ENCODE data around the gene ALOXE3.
"Not testable (repeated sequence)": the region's sequence is repeated elsewhere in the genome, so short reads cannot be mapped to it uniquely, and the experiment has no call there.

ALOXE3 gene

GRCh38 chr17:8122422-8122923 lies 4.2 kb upstream of the ALOXE3 start:
- DNase-seq (ENCODE audit: low read depth, low spot score) = no peak

GRCh38 chr17:8121681-8122421 lies 3.5 kb upstream of the ALOXE3 start:
- no peak for DNase-seq (ENCODE audit: low read depth, low spot score)

GRCh38 chr17:8121407-8121680 lies 3.0 kb upstream of the ALOXE3 start:
- DNase-seq (ENCODE audit: low read depth, low spot score) = no peak

- no peak for DNase-seq (ENCODE audit: low read depth, low spot score)
These were observed 2.4 kb upstream of the ALOXE3 start for GRCh38 chr17:8120520-8121406.

GRCh38 chr17:8119581-8120519 lies 1.5 kb upstream of the ALOXE3 start:
- DNase-seq (ENCODE audit: low read depth, low spot score) = peak; percentile 89

- peak; percentile 67 for DNase-seq (ENCODE audit: low read depth, low spot score)
These were observed 661 bp upstream of the ALOXE3 start for GRCh38 chr17:8118769-8119580.

GRCh38 chr17:8117367-8117979 lies 841 bp downstream of the ALOXE3 start:
- DNase-seq (ENCODE audit: low read depth, low spot score) = no peak

- DNase-seq (ENCODE audit: low read depth, low spot score) = no peak
These were observed 1.5 kb downstream of the ALOXE3 start for GRCh38 chr17:8116776-8117175.

GRCh38 chr17:8110907-8111306 lies 7.4 kb downstream of the ALOXE3 start:
- no peak for DNase-seq (ENCODE audit: low read depth, low spot score)

- DNase-seq (ENCODE audit: low read depth, low spot score) = no peak
These were observed 7.9 kb downstream of the ALOXE3 start for GRCh38 chr17:8110456-8110804.

GRCh38 chr17:8109661-8110455 lies 8.5 kb downstream of the ALOXE3 start:
- DNase-seq (ENCODE audit: low read depth, low spot score) = no peak

- no peak for DNase-seq (ENCODE audit: low read depth, low spot score)
These were observed 9.2 kb downstream of the ALOXE3 start for GRCh38 chr17:8108972-8109660.

GRCh38 chr17:8106980-8107379 lies 11.3 kb downstream of the ALOXE3 start:
- not testable (repeated sequence) for DNase-seq (ENCODE audit: low read depth, low spot score)

GRCh38 chr17:8105957-8106398 lies 12.3 kb downstream of the ALOXE3 start:
- no peak for DNase-seq (ENCODE audit: low read depth, low spot score)

- DNase-seq (ENCODE audit: low read depth, low spot score) = no peak
These were observed 13.4 kb downstream of the ALOXE3 start for GRCh38 chr17:8104911-8105310.

- DNase-seq (ENCODE audit: low read depth, low spot score) = no peak
These were observed 14.8 kb downstream of the ALOXE3 start for GRCh38 chr17:8103549-8103948.

- no peak for DNase-seq (ENCODE audit: low read depth, low spot score)
These were observed 16.6 kb downstream of the ALOXE3 start for GRCh38 chr17:8101721-8102120.

- no peak for DNase-seq (ENCODE audit: low read depth, low spot score)
These were observed 17.6 kb downstream of the ALOXE3 start for GRCh38 chr17:8100763-8101162.

- DNase-seq (ENCODE audit: low read depth, low spot score) = no peak
These were observed 18.2 kb downstream of the ALOXE3 start for GRCh38 chr17:8100111-8100510.
